ENCODE results near the gene UTF1. TPM values are rescaled to one million over a fixed set of nuclear protein-coding genes. Genes with fewer than 3 reads are reported as not detected.

The UTF1 gene
- total RNA-seq, 1 donor from 2014 or later, result 0.61 TPM

DNA sequence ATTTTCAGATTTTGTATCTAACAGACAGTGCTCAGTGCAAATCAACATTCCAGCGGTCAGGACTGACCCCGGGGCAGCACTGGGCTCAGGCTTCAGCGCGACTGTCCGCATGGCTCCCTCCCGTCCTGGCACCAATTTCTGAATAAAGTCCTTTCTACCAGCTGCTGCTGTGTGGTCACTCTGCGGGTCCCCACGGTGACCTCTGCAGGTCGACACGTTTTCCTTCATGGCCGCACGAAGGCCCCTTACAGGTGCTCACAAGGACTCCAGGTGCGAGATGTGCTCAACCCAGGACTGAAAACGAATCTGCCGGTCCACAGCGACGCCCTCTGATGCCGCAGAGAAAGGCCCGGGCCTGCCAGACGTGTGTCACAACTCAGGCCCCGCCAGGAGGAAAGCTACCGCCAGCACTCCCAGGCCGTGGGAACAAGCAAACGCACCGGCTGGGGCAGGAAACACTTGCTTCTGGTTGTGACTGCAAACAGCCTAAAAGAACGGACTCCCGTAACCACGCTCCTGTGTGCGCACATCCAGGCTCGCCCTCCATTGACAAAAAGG lies 3.7 kb upstream of the UTF1 start:
- TF ChIP-seq, protein P1, sequence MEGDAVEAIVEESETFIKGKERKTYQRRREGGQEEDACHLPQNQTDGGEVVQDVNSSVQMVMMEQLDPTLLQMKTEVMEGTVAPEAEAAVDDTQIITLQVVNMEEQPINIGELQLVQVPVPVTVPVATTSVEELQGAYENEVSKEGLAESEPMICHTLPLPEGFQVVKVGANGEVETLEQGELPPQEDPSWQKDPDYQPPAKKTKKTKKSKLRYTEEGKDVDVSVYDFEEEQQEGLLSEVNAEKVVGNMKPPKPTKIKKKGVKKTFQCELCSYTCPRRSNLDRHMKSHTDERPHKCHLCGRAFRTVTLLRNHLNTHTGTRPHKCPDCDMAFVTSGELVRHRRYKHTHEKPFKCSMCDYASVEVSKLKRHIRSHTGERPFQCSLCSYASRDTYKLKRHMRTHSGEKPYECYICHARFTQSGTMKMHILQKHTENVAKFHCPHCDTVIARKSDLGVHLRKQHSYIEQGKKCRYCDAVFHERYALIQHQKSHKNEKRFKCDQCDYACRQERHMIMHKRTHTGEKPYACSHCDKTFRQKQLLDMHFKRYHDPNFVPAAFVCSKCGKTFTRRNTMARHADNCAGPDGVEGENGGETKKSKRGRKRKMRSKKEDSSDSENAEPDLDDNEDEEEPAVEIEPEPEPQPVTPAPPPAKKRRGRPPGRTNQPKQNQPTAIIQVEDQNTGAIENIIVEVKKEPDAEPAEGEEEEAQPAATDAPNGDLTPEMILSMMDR (IDR thresholded peaks at IDR 0.05; ENCODE audit: partially characterized antibody, unreplicated experiment), result no peak
- H3K9me3 Mint-ChIP-seq (ENCODE audit: unreplicated experiment), result peaks cover 5% of the 10 kb centered on the region
- no peak for DNase-seq
- no peak overlapping the region for H3K4me3 Mint-ChIP-seq (ENCODE audit: unreplicated experiment)
- H3K27ac Mint-ChIP-seq (ENCODE audit: unreplicated experiment), result no peak overlapping the region
- H3K27me3 Mint-ChIP-seq (ENCODE audit: unreplicated experiment), result peaks cover 13% of the 10 kb centered on the region
- no peaks in the 10 kb centered on the region for H3K36me3 Mint-ChIP-seq (ENCODE audit: unreplicated experiment)
- peaks cover 2% of the 10 kb centered on the region for H3K4me1 Mint-ChIP-seq (ENCODE audit: low read depth, unreplicated experiment)

DNA sequence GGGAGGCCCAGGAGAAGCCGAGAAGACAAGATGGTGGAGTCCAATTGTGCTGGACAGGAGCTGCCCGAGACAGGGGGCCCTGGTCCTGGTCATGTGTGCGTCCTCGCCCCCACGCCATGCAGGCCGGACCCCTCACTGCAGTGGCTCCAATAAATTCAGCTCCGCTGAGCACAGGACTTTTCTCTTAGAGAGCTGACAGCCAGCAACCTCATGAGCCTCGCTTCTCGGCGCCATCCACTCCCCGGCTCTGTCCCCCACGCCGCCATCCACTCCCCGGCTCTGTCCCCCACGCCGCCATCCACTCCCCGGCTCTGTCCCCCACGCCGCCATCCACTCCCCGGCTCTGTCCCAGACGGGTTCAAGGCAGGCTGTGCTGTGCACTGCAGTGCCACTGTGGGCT lies 2.8 kb upstream of the UTF1 start:
- H3K4me3 Mint-ChIP-seq (ENCODE audit: unreplicated experiment), result no peak overlapping the region
- TF ChIP-seq, protein P1 (IDR thresholded peaks at IDR 0.05; ENCODE audit: partially characterized antibody, unreplicated experiment), result no peak
- peaks cover 17% of the 10 kb centered on the region for H3K27me3 Mint-ChIP-seq (ENCODE audit: unreplicated experiment)
- H3K36me3 Mint-ChIP-seq (ENCODE audit: unreplicated experiment), result no peaks in the 10 kb centered on the region
- no peak overlapping the region for H3K27ac Mint-ChIP-seq (ENCODE audit: unreplicated experiment)
- no peak for DNase-seq
- H3K4me1 Mint-ChIP-seq (ENCODE audit: low read depth, unreplicated experiment), result peaks cover 2% of the 10 kb centered on the region
- H3K9me3 Mint-ChIP-seq (ENCODE audit: unreplicated experiment), result peaks cover 5% of the 10 kb centered on the region

DNA sequence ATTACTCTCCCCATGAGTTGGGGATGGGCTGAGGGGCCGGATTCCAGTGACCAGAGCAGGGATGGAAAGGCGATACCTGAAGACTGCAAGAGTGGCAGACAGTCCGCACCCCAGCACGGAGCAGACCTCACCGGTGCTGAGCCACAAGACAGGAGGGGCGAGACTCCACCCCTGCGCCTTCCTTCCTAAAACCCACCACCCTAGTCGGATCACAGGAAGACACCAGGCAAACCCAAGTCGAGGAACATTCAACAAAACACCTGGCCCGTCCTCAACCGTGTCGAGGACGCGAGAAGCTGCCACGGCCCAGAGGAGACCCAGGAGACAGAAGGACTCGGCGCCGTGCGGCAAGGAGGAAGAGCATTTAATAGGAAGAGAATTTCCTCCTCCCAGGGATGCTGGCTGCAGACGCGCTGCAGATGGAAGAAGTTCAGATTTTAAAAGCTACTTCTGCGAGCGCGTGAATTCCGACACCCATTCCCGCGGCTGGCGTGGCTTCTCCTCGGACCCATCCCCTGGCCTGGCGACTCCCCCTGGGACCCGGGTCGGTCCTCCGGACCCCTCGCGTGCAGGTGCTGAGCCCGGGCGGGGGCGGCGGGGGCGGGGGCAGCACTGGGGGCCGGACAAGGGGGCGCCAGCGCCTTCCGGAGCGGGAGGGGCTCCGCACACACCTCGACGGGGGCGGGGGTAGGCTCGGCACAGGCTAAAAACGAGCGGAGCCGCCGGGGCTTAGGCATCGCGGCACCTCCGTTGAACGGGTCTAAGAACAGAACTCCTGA lies 563 bp upstream of the UTF1 start:
- H3K4me1 Mint-ChIP-seq (ENCODE audit: low read depth, unreplicated experiment), result peaks cover 2% of the 10 kb centered on the region
- peaks cover 26% of the 10 kb centered on the region for H3K27me3 Mint-ChIP-seq (ENCODE audit: unreplicated experiment)

DNA sequence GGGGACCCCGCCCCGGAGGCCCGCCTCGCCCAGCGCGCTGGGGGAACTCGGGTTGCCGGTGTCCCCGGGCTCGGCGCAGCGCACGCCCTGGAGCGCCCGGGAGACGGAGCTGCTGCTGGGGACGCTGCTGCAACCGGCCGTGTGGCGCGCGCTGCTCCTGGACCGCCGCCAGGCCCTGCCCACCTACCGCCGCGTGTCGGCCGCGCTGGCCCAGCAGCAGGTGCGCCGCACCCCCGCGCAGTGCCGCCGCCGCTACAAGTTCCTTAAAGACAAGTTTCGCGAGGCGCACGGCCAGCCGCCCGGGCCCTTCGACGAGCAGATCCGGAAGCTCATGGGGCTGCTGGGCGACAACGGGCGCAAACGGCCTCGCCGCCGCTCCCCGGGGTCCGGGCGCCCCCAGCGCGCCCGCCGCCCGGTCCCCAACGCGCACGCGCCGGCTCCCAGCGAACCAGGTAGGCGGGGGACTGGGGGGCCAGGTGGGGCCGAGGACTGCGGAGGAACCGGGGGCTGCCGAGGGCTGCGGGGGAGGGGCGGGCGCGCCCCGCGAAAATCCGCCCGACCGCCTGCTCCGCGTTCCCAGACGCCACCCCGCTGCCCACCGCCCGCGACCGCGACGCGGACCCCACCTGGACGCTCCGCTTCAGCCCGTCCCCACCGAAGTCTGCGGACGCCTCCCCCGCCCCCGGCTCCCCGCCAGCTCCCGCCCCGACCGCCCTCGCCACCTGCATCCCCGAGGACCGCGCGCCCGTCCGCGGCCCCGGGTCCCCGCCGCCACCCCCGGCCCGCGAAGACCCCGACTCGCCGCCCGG lies 574 bp downstream of the UTF1 start:
- no peak overlapping the region for H3K27ac Mint-ChIP-seq (ENCODE audit: unreplicated experiment)
- H3K9me3 Mint-ChIP-seq (ENCODE audit: unreplicated experiment), result peaks cover 7% of the 10 kb centered on the region
- peaks cover 27% of the 10 kb centered on the region for H3K27me3 Mint-ChIP-seq (ENCODE audit: unreplicated experiment)
- H3K36me3 Mint-ChIP-seq (ENCODE audit: unreplicated experiment), result no peaks in the 10 kb centered on the region
- H3K4me1 Mint-ChIP-seq (ENCODE audit: low read depth, unreplicated experiment), result peaks cover 2% of the 10 kb centered on the region
- TF ChIP-seq, protein P1 (IDR thresholded peaks at IDR 0.05; ENCODE audit: partially characterized antibody, unreplicated experiment), result no peak
- peak; percentile 53 for DNase-seq
- H3K4me3 Mint-ChIP-seq (ENCODE audit: unreplicated experiment), result no peak overlapping the region

More for the DNA sequence above, 563 bp upstream of the UTF1 start:
- H3K4me3 Mint-ChIP-seq (ENCODE audit: unreplicated experiment), result peak overlapping the region; percentile 69
- DNase-seq, result no peak
- peaks cover 7% of the 10 kb centered on the region for H3K9me3 Mint-ChIP-seq (ENCODE audit: unreplicated experiment)
- H3K27ac Mint-ChIP-seq (ENCODE audit: unreplicated experiment), result no peak overlapping the region
- no peaks in the 10 kb centered on the region for H3K36me3 Mint-ChIP-seq (ENCODE audit: unreplicated experiment)
- TF ChIP-seq, protein P1 (IDR thresholded peaks at IDR 0.05; ENCODE audit: partially characterized antibody, unreplicated experiment), result no peak
